Cardiac fibroblast (primary cell): ENCODE data around the gene PRKCB.

Experiments
- DNase-seq, 2 donors: peaks; one replicate each; pipeline versions ENCODE4 v3.0.0 to v3.0.0-alpha.2; 2010; ENCODE audit warnings: low read depth in 2 of 2
- H3K4me3 ChIP-seq, 2 donors: replicated peaks in 1 of 2; 1 replicate in 1 of 2; 2 replicates in 1 of 2; pipeline ENCODE4 v1.5.1; 2011; ENCODE audit warnings: low read depth in 2 of 2, low read length in 2 of 2, mild to moderate bottlenecking in 2 of 2, moderate library complexity in 1 of 2
- TF ChIP-seq, protein P1 (sequence below): IDR thresholded peaks from one replicate; pipeline ENCODE4 v1.5.1; 2011; ENCODE audit warnings: low read depth, mild to moderate bottlenecking, low read length, inconsistent platforms

PRKCB gene

DNA sequence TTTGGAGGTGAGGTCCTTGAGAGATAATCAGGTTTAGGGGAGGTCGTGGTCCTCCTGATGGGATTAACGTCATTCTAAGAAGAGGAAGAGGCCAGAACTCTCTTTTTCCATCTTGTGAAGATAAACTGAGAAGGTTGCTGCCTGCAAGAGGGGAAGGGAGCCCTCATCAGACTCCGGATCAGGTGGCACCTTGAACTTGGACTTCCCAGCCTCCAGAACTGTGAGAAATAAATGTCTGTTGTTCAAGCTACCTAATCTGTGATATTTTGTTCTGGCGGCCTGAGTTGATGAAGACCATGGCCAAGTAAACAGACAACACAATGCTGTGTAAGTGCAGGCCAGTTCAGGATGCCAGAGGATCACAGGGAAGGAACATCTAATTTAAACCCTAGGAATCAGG is 10.9 kb upstream of the PRKCB start:
- TF ChIP-seq, protein P1, sequence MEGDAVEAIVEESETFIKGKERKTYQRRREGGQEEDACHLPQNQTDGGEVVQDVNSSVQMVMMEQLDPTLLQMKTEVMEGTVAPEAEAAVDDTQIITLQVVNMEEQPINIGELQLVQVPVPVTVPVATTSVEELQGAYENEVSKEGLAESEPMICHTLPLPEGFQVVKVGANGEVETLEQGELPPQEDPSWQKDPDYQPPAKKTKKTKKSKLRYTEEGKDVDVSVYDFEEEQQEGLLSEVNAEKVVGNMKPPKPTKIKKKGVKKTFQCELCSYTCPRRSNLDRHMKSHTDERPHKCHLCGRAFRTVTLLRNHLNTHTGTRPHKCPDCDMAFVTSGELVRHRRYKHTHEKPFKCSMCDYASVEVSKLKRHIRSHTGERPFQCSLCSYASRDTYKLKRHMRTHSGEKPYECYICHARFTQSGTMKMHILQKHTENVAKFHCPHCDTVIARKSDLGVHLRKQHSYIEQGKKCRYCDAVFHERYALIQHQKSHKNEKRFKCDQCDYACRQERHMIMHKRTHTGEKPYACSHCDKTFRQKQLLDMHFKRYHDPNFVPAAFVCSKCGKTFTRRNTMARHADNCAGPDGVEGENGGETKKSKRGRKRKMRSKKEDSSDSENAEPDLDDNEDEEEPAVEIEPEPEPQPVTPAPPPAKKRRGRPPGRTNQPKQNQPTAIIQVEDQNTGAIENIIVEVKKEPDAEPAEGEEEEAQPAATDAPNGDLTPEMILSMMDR = no peak
- no peak for DNase-seq
- H3K4me3 ChIP-seq = no peak overlapping the region

DNA sequence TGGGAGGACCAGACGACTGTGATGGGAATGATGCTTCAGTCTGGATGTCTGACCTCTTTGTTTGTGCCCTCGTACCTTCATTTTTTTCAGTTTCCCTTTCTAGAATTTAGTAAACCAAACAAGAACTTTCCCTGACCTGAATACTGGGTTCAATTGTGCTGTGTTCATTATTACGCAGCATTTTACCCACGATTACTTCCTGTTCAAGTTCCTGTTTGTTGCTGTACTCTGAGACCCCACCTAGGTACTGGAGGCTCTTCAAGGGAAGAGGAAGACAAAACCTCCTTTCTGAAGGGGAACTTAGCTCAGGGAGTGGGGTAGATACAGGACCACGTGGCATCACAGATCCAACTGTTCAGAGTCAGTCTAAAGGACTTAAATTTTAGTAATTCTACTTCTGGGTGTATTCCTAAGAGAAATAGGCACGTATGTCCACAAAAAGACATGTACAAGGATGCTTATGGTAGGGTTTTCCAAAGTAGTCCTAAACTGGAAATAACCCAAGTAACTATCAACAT is 9.2 kb upstream of the PRKCB start:
- TF ChIP-seq, protein P1 = no peak
- no peak for DNase-seq
- H3K4me3 ChIP-seq = no peak overlapping the region

- no peak overlapping the region for H3K4me3 ChIP-seq
- DNase-seq = no peak
- TF ChIP-seq, protein P1 = no peak
These were observed 8.7 kb upstream of the PRKCB start for GRCh38 chr16:23827057-23827456.

- DNase-seq = no peak
- TF ChIP-seq, protein P1 = no peak
- H3K4me3 ChIP-seq = no peak overlapping the region
These were observed 6.3 kb upstream of the PRKCB start for GRCh38 chr16:23829454-23829853.

GRCh38 chr16:23830276-23830675 is 5.5 kb upstream of the PRKCB start:
- no peak for DNase-seq
- TF ChIP-seq, protein P1 = no peak
- H3K4me3 ChIP-seq = no peak overlapping the region

GRCh38 chr16:23832882-23833281 is 2.9 kb upstream of the PRKCB start:
- TF ChIP-seq, protein P1 = no peak
- DNase-seq = no peak

GRCh38 chr16:23833504-23833903 is 2.3 kb upstream of the PRKCB start:
- H3K4me3 ChIP-seq = no peak overlapping the region
- TF ChIP-seq, protein P1 = no peak
- DNase-seq = no peak

More at GRCh38 chr16:23832882-23833281, 2.9 kb upstream of the PRKCB start:
- no peak overlapping the region for H3K4me3 ChIP-seq
